Activated CD8-positive, alpha-beta memory T cell treated with anti-CD3 and anti-CD28 coated beads, Interleukin-2, amount 10 ng/mL, durations not matched to agents 7 days and 5 days (primary cell): ENCODE results near the gene LRFN4. TPM values are rescaled to one million over a fixed set of nuclear protein-coding genes. Genes with fewer than 3 reads are reported as not detected.

Experiments used
- ATAC-seq: fragments of 150-1000 bp; cut with Tn5 transposase; one replicate; pipeline ENCODE4 v1.10.0; 2021; ENCODE audit warnings: moderate library complexity
- CTCF ChIA-PET: fragments of 350-600 bp; sonication (Branson Sonifier 250); formaldehyde crosslinking; loops from one replicate; lab custom pipeline; 2021; ENCODE audit warnings: antibody characterized with exemption; lab: Charles Lee
- DNase-seq: peaks from one replicate; pipeline ENCODE4 v3.0.0-alpha.2; 2020
- H3K27ac Mint-ChIP-seq: one replicate; pipeline ENCODE4 v1.8.0; 2021; ENCODE audit warnings: mild to moderate bottlenecking, mixed read lengths
- H3K27me3 Mint-ChIP-seq: one replicate; pipeline ENCODE4 v1.8.0; 2021; ENCODE audit warnings: mixed read lengths
- H3K36me3 Mint-ChIP-seq: one replicate; pipeline ENCODE4 v1.8.0; 2021; ENCODE audit warnings: mild to moderate bottlenecking, mixed read lengths
- H3K4me1 Mint-ChIP-seq: one replicate; pipeline ENCODE4 v1.8.0; 2021; ENCODE audit warnings: mixed read lengths
- H3K4me3 Mint-ChIP-seq: one replicate; pipeline ENCODE4 v1.8.0; 2021; ENCODE audit warnings: mild to moderate bottlenecking, moderate library complexity, mixed read lengths
- H3K9me3 Mint-ChIP-seq: one replicate; pipeline ENCODE4 v1.8.0; 2022; ENCODE audit warnings: low read depth, mixed read lengths
- total RNA-seq, 2 experiments: library from RNA; stranded (reverse); gene quantifications; one replicate each; pipeline ENCODE4 v1.2.3, GENCODE V29; 2021

The LRFN4 gene
- total RNA-seq, 2 experiments from 2014 or later, result 29.0 to 29.8 TPM

DNA sequence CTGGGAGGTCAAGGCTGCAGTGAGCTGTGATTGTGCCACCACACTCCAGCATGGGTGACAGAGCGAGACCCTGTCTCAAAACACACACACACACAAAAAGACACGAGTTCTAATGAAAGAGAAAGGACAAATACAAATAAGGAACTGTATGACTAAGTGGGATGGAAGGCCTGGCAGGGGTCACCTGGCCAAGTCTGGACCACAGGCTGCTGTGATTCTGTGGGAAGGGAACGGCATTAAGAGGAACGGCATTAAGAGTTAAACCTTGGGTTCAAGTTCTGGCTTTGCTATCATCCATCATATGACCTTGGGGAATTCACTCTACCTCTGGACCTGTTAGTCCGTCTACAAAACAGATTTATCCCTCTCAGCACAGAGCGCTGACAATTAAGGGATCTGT, 47.7 kb downstream of the LRFN4 start:
- no peak for ATAC-seq
- Mint-ChIP-seq H3K4me3 (no peak overlapping the region), H3K36me3 (no peaks in the 10 kb centered on the region), H3K4me1 (no peaks in the 10 kb centered on the region), H3K27ac (no peak overlapping the region), H3K27me3 (peaks cover 1% of the 10 kb centered on the region), H3K9me3 (no peaks in the 10 kb centered on the region)
- CTCF ChIA-PET, result no interaction called here
- no peak for DNase-seq

DNA sequence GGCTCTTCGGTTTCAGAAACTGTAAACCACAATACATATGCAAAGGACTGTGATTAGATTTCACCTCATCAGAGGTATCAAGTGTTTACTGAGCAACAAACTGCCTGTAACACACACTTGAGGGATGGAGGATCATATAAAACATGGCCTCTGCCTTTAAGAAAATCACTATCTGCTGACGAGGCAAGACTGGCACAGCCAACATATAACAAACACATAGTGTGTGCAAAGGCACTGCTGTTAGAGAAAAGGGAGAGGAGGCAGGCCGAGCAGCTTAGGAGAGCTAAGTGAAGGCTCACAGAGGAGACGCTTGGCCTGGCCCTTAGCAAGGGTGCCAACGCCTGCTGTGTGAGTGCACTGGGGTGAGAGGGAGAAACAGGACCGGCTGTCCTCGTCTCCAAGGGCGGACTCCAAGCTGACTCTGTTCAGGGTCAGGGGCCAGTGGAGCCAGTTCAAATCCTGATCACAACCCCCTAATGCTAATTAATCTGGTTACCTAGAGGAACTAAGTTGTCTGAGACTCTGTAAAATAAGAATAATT, 48.2 kb downstream of the LRFN4 start:
- DNase-seq, result no peak
- no peak overlapping the region for H3K27ac Mint-ChIP-seq
- H3K27me3 Mint-ChIP-seq, result no peaks in the 10 kb centered on the region
- CTCF ChIA-PET, result no interaction called here
- no peak overlapping the region for H3K4me3 Mint-ChIP-seq
- no peaks in the 10 kb centered on the region for H3K4me1 Mint-ChIP-seq
- H3K36me3 Mint-ChIP-seq, result no peaks in the 10 kb centered on the region
- ATAC-seq, result no peak
- H3K9me3 Mint-ChIP-seq, result no peaks in the 10 kb centered on the region

DNA sequence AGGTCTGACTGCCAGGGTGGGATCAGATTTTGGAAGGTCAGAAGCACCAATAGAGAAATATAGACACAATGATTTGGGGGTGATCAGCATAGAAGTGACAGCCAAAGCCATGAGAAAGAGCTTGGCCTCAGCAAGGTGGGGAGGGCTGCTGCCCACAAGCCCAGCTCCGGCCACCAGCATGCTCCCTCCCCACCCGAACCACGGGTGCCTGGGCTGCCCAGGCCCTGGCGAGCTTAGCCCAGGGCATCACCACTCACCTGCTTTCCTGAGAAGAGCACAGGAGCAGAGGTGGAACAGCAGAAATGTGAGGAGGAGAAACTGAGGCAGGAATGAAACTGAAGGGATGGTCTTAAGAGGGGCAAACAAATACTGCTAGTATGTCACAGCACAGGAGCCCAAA, 48.8 kb downstream of the LRFN4 start:
- no peaks in the 10 kb centered on the region for H3K36me3 Mint-ChIP-seq

DNA sequence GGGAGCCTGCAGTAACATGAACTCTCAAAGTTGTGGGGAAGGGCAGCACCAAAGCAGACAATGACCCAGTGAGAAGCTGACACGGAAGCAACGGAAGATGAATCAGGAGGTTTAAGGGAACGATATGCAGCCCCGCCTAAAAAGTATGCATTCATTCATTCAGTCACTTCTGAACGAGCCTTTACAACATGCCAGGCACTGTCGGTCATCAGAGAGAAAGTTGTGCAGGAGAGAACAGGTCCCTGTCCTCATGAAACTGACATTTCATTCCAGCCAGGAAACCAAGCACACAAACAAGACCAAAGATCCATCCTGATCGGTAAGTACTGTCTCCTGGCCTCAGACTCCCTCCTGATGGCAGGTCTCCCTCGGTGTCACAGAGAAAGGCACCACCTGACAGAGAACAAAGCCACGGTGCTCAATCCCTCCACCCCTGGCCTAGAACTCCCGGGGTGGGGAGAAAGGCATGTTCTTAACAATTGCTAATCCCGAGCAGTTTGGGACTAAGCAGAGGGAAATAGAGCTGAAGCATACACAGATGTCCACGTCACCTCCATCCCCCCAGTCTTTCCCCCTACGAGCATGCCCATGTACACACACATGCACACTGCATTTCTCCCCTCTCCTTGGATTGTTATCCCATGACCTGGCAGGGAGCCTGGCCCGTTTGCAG, 49.3 kb downstream of the LRFN4 start:
- H3K27me3 Mint-ChIP-seq, result no peaks in the 10 kb centered on the region
- H3K4me3 Mint-ChIP-seq, result no peak overlapping the region
- H3K4me1 Mint-ChIP-seq, result no peaks in the 10 kb centered on the region
- DNase-seq, result no peak
- H3K27ac Mint-ChIP-seq, result no peak overlapping the region
- CTCF ChIA-PET, result no interaction called here
- H3K9me3 Mint-ChIP-seq, result no peaks in the 10 kb centered on the region
- no peak for ATAC-seq
- no peaks in the 10 kb centered on the region for H3K36me3 Mint-ChIP-seq

More for the DNA sequence above, 48.8 kb downstream of the LRFN4 start:
- no peak for DNase-seq
- ATAC-seq, result no peak
- Mint-ChIP-seq H3K4me1 (no peaks in the 10 kb centered on the region), H3K27ac (no peak overlapping the region), H3K9me3 (no peaks in the 10 kb centered on the region), H3K4me3 (no peak overlapping the region), H3K27me3 (no peaks in the 10 kb centered on the region)
- CTCF ChIA-PET, result no interaction called here

DNA sequence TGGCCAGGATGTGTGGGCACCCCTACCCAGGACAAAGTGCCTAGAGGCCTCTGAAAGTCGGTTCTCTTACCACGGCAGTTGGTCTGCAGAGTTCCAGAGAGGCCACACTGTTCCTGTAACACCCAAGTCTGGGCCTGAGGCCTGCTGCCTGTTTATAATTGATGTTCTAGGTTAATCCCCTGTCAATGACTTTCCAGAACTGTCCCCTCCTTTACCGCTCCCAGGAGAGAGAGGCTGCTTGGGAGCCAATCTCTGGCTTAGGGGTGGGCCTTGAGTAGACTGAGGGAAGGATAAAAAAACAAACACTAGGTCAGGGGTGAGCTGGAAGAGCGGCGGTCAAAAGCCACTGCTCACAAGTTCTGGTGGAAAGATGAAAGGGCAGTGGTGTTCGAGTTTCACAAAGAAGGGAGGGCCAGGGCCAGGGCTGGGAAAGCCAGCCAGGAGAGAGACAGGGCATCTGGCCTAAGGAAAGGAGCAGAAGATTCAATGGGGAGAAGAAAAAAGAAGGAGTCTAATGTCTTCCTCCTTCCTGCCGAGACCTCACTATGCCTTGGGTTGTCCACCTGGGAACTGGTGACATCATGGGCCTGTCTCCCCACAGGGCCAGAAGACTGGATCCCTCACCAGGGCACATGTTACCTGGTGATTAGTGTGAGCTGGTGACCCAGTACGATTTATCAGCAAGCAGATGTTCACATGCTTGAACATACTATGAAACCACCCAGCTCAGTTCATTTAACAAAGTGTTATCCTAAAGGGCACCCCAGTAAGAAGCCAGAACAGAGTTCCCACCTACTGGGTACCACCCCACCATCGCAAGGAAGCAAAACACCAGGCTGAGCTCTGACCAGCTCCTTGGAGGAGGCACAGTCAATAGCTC, 51.1 kb downstream of the LRFN4 start:
- no peak for ATAC-seq
- DNase-seq, result no peak
- H3K4me3 Mint-ChIP-seq, result no peak overlapping the region
- no peaks in the 10 kb centered on the region for H3K36me3 Mint-ChIP-seq
- no peaks in the 10 kb centered on the region for H3K27me3 Mint-ChIP-seq
- CTCF ChIA-PET, result no interaction called here
- H3K4me1 Mint-ChIP-seq, result no peaks in the 10 kb centered on the region
- no peak overlapping the region for H3K27ac Mint-ChIP-seq
- H3K9me3 Mint-ChIP-seq, result no peaks in the 10 kb centered on the region

DNA sequence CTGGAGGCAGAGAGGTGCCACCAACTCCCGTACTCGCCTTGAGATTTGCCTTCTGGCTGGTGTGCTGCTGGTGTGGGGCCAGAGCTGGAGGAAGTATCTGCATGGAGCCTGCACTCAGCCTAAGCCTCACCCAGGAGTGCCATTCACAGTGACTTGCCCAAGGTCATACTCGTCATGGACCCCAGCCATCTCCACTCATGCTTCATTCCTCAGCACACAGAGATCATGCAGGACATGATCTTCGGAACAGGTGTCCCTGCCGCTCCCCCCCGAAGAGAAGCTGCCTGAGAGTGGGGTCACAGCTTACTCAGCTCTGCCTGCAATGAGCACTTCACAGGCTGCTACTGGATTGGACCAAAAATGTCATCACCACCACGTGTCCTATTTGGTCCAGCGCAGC, 52.3 kb downstream of the LRFN4 start:
- CTCF ChIA-PET, result interaction anchor here (0.5 kb wide), 1 partner anchor 859 kb away, joined by 3 read pairs; no protein-coding TSS in a partner anchor
- ATAC-seq (no peak), DNase-seq (no peak)
- H3K36me3 Mint-ChIP-seq, result no peaks in the 10 kb centered on the region
- no peaks in the 10 kb centered on the region for H3K27me3 Mint-ChIP-seq
- H3K4me1 Mint-ChIP-seq, result no peaks in the 10 kb centered on the region
- H3K4me3 Mint-ChIP-seq, result no peak overlapping the region
- H3K27ac Mint-ChIP-seq, result no peak overlapping the region
- no peaks in the 10 kb centered on the region for H3K9me3 Mint-ChIP-seq

DNA sequence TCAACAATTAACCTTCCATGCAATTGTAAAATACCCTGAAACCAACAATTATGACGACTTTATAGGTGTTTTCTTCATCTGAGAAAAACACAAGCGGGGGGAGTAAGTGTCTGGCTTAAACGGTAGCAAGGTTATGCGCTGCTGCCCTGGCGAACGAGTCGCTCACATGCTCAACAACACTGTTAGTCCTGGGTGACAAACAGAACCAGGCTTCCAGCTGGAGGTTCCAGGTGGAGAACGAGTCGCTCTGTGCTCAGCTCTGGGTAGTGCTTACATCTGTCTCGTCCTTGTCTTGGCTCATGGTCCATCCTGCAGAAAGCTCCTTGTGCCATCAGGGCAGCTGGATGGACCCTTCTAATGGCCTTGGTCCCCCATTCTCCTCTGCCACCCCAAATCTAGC, 53.2 kb downstream of the LRFN4 start:
- H3K4me1 Mint-ChIP-seq, result no peaks in the 10 kb centered on the region
- no peaks in the 10 kb centered on the region for H3K36me3 Mint-ChIP-seq
- no peak overlapping the region for H3K27ac Mint-ChIP-seq
- DNase-seq, result no peak
- no peak for ATAC-seq
- CTCF ChIA-PET, result interaction anchor here (0.8 kb wide), 1 partner anchor 12 kb away, joined by 3 read pairs; no protein-coding TSS in a partner anchor
- H3K27me3 Mint-ChIP-seq, result no peaks in the 10 kb centered on the region
- no peak overlapping the region for H3K4me3 Mint-ChIP-seq
- no peaks in the 10 kb centered on the region for H3K9me3 Mint-ChIP-seq

Other genes starting within 250 kb of the LRFN4 start
- gene RBM14, start 240.4 kb upstream of the LRFN4 start, total RNA-seq, result 100 to 1,000 TPM; 152 to 176 TPM
- 100 to 1,000 TPM; 111 to 119 TPM for gene RBM4, start 218.4 kb upstream of the LRFN4 start, total RNA-seq
- 10 to 100 TPM; 14.7 to 20.9 TPM for gene RBM4B, start 179.2 kb upstream of the LRFN4 start, total RNA-seq
- gene SPTBN2, start 127.8 kb upstream of the LRFN4 start, total RNA-seq, result under 1 TPM; 0.41 to 0.52 TPM
- gene RCE1, start 13.6 kb upstream of the LRFN4 start, total RNA-seq, result 10 to 100 TPM; 24.1 to 25.7 TPM
- 10 to 100 TPM; 10.1 to 11.3 TPM for gene PC, start 101.3 kb downstream of the LRFN4 start, total RNA-seq
- not detected for gene C11orf86, start 118.2 kb downstream of the LRFN4 start, total RNA-seq
- gene SYT12, start 166.1 kb downstream of the LRFN4 start, total RNA-seq, result not detected
- under 1 TPM; 0.52 to 0.79 TPM for gene RHOD, start 199.8 kb downstream of the LRFN4 start, total RNA-seq